Measurements from ENCODE around the gene ABCD1.

DNA sequence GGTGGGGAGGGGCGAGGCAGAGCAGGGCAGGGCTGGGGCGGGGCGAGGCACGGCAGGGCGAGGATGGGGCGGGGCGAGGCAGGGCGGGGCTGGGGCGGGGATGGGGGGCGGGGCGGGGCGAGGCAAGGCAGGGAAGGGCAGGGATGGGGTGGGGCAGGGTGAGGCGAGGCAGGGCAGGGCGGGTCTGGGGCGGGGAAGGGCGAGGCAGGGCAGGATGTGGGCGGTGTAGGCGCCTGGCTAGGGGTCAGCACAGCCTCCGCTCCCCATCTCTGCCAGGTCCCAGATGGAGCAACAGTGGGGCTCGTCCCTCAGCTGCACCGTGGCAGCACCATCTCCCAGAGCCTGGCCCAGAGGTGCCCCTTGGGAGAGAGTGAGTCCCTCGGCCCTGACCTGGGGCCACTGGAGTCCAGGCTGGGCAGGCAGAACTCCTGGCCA, 52.0 kb downstream of the ABCD1 start:
- TF ChIP-seq, protein P1, sequence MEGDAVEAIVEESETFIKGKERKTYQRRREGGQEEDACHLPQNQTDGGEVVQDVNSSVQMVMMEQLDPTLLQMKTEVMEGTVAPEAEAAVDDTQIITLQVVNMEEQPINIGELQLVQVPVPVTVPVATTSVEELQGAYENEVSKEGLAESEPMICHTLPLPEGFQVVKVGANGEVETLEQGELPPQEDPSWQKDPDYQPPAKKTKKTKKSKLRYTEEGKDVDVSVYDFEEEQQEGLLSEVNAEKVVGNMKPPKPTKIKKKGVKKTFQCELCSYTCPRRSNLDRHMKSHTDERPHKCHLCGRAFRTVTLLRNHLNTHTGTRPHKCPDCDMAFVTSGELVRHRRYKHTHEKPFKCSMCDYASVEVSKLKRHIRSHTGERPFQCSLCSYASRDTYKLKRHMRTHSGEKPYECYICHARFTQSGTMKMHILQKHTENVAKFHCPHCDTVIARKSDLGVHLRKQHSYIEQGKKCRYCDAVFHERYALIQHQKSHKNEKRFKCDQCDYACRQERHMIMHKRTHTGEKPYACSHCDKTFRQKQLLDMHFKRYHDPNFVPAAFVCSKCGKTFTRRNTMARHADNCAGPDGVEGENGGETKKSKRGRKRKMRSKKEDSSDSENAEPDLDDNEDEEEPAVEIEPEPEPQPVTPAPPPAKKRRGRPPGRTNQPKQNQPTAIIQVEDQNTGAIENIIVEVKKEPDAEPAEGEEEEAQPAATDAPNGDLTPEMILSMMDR (IDR thresholded peaks at IDR 0.05; ENCODE audit: low read depth, low read length, missing input control): no peak
- TF ChIP-seq GABPA (IDR thresholded peaks at IDR 0.05 in 1 of 2, conservative IDR thresholded peaks at IDR 0.05 in 1 of 2): no peak
- no peak for TF ChIP-seq RAD21 (IDR thresholded peaks at IDR 0.05)
- no peak for TF ChIP-seq TAF1 (conservative IDR thresholded peaks at IDR 0.05)
- TF ChIP-seq, protein P2, sequence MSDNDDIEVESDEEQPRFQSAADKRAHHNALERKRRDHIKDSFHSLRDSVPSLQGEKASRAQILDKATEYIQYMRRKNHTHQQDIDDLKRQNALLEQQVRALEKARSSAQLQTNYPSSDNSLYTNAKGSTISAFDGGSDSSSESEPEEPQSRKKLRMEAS (IDR thresholded peaks at IDR 0.05): no peak
- TF ChIP-seq EGR1 (IDR thresholded peaks at IDR 0.05; ENCODE audit: low read depth in 2 of 2): no peak
- TF ChIP-seq, protein P3, sequence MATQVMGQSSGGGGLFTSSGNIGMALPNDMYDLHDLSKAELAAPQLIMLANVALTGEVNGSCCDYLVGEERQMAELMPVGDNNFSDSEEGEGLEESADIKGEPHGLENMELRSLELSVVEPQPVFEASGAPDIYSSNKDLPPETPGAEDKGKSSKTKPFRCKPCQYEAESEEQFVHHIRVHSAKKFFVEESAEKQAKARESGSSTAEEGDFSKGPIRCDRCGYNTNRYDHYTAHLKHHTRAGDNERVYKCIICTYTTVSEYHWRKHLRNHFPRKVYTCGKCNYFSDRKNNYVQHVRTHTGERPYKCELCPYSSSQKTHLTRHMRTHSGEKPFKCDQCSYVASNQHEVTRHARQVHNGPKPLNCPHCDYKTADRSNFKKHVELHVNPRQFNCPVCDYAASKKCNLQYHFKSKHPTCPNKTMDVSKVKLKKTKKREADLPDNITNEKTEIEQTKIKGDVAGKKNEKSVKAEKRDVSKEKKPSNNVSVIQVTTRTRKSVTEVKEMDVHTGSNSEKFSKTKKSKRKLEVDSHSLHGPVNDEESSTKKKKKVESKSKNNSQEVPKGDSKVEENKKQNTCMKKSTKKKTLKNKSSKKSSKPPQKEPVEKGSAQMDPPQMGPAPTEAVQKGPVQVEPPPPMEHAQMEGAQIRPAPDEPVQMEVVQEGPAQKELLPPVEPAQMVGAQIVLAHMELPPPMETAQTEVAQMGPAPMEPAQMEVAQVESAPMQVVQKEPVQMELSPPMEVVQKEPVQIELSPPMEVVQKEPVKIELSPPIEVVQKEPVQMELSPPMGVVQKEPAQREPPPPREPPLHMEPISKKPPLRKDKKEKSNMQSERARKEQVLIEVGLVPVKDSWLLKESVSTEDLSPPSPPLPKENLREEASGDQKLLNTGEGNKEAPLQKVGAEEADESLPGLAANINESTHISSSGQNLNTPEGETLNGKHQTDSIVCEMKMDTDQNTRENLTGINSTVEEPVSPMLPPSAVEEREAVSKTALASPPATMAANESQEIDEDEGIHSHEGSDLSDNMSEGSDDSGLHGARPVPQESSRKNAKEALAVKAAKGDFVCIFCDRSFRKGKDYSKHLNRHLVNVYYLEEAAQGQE (IDR thresholded peaks at IDR 0.05): no peak
- no peak for TF ChIP-seq FOXA1 (IDR thresholded peaks at IDR 0.05)
- no peak for TF ChIP-seq RXRA (IDR thresholded peaks at IDR 0.05)
- no peak for TF ChIP-seq NR2F2 (IDR thresholded peaks at IDR 0.05)
- TF ChIP-seq YY1 (IDR thresholded peaks at IDR 0.05): no peak
- no peak for TF ChIP-seq JUND (IDR thresholded peaks at IDR 0.05)

All from liver (tissue), 3 donors.